Endothelial cell of umbilical vein (primary cell): ENCODE results near the gene ESRRB.

Source experiments
- CTCF ChIP-seq, 2 donors: IDR thresholded peaks; 1 replicate in 1 of 2; 2 replicates in 1 of 2; pipeline ENCODE4 v1.5.1; 2011; ENCODE audit warnings: low read length in 2 of 2, mild to moderate bottlenecking in 2 of 2, moderate library complexity in 2 of 2, control low read depth in 1 of 2, inconsistent platforms in 1 of 2, low read depth in 1 of 2; ENCODE audit not compliant: insufficient read depth in 1 of 2; ENCODE audit errors: extremely low read depth in 1 of 2
- EZH2 ChIP-seq: IDR thresholded peaks from 2 replicates; pipeline ENCODE4 v1.6.1; 2012; ENCODE audit warnings: borderline replicate concordance, low read depth, mild to moderate bottlenecking, moderate library complexity, low read length, inconsistent platforms; ENCODE audit not compliant: severe bottlenecking
- POLR2A ChIP-seq: IDR thresholded peaks from 2 replicates; pipeline ENCODE4 v1.6.1; 2012; ENCODE audit warnings: low read depth, mild to moderate bottlenecking, control low read depth, low read length
- POLR2AphosphoS5 ChIP-seq: IDR thresholded peaks from 2 replicates; pipeline ENCODE4 v1.6.1; 2012; ENCODE audit warnings: low read depth, mild to moderate bottlenecking, control low read depth, low read length, moderate library complexity; ENCODE audit not compliant: insufficient read depth
- TF ChIP-seq, protein P1 (sequence below): IDR thresholded peaks from 2 replicates; pipeline ENCODE4 v1.6.1; 2011; ENCODE audit not compliant: insufficient read depth, insufficient read length

DNA sequence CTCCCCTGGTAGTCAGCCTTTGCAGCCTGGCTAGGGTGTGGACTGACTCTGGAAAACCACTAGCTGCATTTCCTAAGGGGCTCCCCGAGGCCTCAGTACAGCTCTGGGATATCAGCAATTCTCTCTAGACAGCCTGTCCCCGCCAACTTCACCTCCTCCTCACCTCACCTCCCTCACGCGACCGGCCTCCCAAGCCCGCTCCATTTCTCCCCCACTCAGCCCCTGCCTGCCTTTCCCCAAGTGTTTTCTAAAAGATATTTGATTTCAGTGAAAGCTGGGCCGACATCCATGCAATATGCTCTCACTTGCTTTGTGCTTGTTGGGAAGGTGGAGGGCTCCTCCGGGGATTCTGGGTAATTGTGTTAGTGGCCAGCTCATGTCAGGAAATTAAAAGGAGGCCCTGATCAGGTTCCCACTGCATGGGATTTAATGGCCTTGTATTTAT is 91.8 kb downstream of the ESRRB start:
- TF ChIP-seq CTCF (IDR thresholded peaks at IDR 0.05; ENCODE audit: extremely low read depth in 1 of 2, insufficient read depth in 1 of 2, low read depth in 1 of 2, low read length in 2 of 2) (no peak), POLR2A (no peak), EZH2 (no peak), POLR2AphosphoS5 (no peak)
- TF ChIP-seq, protein P1, sequence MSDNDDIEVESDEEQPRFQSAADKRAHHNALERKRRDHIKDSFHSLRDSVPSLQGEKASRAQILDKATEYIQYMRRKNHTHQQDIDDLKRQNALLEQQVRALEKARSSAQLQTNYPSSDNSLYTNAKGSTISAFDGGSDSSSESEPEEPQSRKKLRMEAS, result no peak
